Endometrium (tissue), 2 donors: Measurements from ENCODE around the gene BTG4.

Experiments
- FAIRE-seq: peaks from 2 replicates; lab custom pipeline; 2012; peaks lifted over from hg19 to GRCh38; lab: Jason Lieb, UNC
- donor health status: control.
- donor health status: control.

The BTG4 gene

DNA sequence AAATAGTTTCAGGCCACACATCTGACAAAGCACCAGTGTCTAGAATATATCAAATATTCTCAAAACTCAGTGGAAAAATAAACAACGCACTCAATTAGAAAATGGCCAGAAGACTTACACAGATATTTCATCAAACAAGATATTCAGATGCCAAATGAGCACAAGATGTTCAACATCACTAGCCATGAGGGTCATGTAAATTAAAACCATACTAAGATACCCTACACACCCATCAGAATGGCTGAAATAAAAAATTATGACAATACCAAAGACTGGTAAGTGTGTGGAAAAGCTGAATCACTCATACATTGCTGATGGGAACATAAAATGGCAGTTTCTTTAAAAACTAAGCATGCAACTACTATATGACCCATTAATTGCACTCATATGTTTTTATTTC lies 21.7 kb downstream of the BTG4 start:
- no peak for FAIRE-seq

DNA sequence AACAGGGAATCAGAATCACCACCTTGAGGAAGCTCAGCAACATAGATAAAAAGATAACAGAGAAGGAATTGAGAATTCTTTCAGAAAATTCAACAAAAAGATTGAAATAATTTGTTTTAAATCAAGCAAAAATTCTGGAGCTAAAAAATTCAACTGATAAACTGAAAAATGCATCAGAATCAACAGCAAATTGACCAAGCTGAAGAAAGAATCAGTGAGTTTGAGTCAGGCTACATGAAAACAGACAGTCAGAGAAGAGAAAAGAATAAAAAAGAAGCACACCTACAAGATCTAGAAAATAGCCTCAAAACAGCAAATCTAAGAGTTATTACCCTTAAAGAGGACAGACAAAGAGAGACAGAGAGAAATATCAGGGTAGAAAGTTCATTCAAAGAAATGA lies 28.8 kb downstream of the BTG4 start:
- no peak for FAIRE-seq

DNA sequence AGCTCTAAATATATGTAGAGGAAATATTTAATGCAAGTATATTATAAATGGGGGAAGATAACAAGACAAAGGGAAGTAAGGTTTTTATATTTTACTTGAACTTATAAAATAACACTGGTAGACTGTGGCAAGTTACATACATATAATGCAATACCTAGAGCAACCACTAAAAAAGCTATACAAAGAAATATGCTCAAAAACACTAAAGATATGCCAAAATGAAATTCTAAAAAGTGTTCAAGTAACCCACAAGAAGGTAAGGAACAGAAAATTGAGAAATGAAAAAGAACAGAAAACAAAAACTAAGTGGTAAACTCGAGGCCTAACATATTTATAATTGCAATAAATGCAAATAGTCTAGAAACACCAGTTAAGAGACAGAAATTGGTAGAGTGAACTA lies 32.5 kb downstream of the BTG4 start:
- FAIRE-seq, result no peak

DNA sequence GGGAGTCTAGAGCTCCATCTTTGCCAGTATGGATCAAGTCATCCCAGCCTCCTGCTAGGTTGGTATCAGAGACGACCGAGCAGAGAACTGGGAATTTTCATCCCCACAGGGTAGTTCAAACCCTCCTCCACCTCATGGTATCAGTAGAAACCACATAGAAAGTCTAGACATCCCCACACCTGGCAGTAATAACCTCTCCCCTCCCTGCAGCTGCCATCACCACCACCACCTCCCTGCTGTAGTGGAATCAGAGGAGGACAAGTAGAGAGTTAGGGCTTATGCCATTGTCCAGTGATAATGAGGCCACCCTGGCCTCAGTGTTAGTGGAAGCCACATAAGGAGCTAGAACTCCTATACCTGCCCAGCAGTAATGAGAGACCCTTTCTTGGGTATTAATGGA lies 34.3 kb downstream of the BTG4 start:
- FAIRE-seq, result no peak

DNA sequence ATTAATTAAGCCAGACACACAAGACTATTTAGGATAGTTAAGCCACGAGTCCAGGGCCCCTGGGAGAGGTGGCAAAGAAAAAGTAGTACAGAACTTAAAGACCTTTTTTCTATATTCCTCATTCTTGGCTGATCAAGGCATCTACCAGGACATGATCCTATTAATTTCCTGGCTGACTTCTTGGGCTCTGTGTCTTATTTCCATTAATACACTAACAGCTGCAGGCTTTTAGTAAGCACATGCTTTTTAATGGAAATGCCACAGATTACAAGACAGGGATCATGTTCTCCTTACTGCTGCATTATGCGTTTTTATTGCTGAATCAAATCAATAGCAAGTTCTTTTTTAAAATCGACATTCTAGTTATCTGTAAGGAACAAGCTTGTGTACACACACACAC lies 35.2 kb downstream of the BTG4 start:
- no peak for FAIRE-seq

DNA sequence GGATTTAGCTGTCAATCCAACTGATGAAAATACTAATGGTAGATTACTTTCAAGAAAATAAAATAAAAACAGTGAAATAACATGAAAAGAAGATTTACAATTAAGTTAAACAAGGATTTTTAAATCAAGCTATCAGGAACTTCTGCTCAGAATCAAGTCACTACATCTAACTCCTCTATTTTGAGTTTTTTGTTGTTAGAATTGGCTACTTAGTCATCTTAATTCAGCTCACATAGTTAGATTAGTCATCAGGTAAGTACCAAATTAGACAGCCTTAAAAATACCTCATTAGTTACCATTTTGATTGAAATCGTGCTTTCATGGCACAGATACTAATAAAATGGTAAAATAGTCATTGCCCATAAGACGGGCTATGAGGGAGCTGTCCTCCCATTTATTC lies 35.8 kb downstream of the BTG4 start:
- FAIRE-seq, result no peak

DNA sequence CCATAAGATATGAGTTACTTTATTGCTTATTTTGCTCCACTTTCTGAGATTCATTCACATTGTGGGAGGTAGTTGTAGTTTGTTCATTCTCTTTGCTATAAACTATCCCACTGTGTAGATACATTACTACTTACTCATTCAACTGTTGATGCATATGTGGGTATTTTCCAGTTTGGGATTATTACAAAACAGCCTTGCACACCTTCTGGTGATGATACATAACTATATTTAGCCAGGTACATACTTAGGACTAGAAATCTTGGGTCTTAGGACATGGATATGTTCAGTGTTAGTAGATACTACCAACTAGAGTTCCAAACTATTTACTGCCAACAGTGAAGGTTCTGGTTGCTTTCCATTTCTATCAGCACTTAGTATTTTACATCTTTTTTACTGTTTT lies 37.8 kb downstream of the BTG4 start:
- FAIRE-seq, result no peak

DNA sequence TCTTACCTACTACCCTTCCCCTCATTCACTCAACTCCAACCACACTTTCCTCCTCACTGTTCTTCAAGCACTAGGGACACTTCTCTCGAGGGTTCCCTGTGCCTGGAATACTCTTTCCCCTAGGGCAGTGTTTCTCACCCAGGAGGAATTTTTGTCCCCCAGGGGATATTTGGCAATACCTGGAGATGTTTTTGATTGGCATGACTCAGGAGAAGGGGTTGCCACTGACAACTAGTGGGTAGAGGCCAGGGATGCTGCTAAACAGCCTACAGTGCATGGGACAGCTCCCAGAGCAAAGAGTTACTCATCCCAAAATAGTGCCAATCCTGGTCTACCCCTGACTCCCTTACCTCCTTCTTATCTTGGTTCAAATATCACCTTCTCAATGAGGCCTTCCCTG lies 40.0 kb downstream of the BTG4 start:
- FAIRE-seq, result no peak

DNA sequence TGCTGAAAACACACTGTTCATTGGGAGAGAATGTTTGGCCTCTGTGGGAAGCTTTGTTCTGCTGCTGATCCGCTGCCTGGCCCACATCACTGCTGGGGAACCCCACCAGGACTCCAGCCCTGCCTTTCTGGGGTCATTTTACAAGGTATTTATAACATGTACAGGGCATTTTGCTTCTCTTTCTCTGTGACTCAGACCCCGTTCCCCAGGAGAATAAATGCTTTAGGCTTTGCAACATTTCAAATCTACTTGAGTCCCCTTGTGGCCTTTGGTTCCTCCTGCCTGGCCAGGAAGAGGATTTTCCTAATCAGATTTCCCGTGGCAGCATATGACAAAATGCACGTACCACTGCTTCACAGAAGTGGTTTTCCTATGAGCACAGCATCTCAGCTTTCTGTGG lies 43.0 kb downstream of the BTG4 start:
- no peak for FAIRE-seq

DNA sequence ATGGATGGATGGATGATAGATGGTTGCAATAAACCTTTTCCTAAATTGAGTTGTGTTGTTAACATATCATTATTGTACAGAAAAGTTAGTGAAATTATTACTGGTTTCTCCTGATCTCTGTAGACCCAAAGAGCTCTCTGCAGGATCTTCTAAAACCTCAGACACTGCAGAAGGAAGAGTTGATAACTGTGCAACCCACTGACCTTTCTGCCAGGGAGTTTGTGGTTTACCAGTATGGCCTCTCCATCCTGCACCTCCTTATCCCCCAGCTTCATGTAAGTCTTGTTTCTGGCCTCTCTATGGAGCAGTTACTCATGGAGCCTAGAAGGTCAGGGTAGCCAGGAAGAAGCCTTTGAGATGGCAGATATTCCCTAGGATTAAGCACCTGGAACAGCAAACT lies 45.6 kb downstream of the BTG4 start:
- no peak for FAIRE-seq

DNA sequence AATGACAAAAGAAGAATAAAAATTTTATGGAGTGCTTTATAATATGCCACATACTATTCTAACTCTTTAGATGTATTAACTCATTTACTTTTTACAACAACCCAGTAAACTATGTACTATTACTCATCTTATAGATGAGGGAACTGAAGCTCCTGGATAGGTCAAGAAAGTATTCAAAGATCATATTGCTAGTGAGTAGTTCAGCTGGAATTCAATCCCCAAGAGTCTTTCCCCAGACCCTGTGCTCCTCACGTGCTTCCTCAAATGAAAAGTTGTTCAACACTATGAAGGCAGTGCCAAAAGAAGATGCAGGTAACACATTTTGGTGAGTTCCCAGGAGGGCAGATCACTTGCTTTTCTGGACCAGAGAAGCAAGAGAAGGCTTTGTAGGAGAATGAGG lies 46.8 kb downstream of the BTG4 start:
- FAIRE-seq, result no peak

DNA sequence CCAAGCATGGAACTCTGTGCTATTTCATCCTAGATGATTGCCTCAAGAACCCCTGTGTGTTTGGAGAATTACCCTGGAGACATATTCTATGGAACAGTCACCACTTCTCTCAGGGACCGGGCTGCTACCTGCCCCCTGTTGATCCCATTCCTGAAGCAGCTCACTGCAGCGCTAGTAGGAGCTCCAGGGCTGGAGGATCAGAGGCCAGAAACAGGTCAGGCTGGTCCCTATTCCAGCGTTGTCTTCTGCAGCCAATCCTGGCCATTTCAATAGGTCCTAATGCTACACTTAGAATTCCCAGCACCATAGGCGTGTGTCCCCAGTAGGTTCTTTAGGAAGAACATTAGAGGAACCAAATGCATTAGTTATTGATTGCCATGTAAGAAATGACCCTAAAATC lies 48.9 kb downstream of the BTG4 start:
- no peak for FAIRE-seq

DNA sequence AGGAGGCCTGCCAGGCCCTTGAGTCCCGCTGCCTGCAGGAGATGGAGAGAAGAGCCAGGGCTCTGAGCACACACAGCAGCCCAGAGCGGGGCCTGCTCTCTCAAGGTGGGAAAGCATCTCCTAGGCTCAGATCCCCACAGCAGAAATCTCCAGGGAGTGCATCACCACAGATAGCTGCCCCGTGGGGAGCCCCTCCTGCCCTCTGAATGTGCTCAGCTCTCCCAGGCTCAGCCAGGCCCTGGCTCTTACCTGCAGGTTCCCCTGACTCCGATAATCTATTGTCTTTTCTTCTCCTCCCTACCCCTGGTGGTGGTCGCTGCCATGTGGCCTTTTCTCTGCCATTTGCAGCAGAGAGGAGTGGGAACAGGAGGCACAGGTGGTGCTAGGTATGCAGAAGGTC lies 49.9 kb downstream of the BTG4 start:
- FAIRE-seq, result no peak

DNA sequence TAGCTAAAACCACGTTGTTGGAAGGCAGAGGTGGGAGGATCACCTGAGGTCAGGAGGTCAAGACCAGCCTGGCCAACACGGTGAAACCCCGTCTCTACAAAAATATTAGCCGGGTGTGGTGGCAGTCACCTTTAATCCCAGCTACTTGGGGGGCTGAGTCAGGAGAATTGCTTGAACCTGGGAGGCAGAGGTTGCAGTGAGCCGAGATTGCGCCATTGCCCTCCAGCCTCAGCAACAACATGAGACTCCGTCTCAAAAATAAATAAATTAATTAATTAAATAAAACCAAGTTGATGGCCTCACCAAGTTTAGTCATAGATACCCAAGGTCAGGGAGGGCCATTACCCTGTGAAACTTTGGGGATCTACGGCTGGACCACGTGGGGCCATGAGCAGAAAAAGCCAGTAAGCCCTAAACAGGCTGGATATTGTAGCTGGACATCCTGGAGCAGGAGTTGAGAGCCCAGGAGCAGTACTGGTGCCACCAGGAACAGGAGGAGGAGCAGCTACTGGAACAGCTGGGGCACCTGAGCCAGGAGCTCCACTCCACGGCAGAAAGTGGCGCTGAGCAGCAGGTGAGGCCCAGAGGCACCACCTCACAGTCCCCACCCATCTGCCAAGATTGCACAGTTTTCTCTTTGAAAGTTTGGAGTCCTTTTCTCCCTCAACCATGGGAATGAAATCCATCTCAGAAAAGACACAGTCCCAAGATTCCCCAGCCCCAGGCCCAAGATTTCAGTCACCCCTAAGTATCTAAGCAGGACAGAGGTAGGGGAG lies 50.5 kb downstream of the BTG4 start:
- no peak for FAIRE-seq

DNA sequence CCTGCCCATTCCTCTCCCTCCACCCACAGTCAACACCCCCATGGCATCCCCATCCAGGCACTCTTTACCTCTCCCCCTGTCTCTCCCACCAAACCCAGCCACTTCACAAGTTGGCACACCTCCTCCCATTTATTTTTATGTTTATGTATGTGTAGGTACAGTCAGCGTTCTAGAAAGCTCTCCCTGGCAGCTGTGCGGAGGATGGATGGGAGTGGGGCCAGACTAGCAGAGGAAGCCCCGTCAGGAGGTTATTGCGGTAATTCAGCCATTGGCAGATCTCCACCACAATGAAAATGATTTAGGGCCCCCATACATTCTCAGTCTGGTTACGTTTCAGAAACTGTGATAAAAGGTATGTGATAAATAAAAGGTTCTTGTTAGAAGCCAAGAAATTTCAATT lies 51.3 kb downstream of the BTG4 start:
- FAIRE-seq, result no peak

DNA sequence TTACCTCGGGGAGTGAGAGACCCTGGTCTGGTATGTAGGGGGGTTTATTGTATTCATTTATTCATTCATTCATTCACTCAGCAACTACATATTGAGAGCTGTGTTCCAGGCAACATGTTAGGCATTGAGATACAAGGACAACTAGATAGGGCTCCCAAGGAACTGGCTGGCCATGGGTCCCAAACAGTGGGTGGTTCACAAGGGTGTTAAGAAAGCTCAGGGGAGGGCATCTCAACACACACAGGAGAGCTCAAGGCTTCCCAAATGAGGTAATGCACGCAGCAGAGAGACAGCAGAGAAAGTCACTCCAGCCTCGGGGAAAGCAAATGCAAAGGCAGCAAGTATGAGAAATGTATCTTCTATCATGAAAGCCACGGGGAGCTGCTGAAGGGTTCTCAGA lies 51.8 kb downstream of the BTG4 start:
- no peak for FAIRE-seq

DNA sequence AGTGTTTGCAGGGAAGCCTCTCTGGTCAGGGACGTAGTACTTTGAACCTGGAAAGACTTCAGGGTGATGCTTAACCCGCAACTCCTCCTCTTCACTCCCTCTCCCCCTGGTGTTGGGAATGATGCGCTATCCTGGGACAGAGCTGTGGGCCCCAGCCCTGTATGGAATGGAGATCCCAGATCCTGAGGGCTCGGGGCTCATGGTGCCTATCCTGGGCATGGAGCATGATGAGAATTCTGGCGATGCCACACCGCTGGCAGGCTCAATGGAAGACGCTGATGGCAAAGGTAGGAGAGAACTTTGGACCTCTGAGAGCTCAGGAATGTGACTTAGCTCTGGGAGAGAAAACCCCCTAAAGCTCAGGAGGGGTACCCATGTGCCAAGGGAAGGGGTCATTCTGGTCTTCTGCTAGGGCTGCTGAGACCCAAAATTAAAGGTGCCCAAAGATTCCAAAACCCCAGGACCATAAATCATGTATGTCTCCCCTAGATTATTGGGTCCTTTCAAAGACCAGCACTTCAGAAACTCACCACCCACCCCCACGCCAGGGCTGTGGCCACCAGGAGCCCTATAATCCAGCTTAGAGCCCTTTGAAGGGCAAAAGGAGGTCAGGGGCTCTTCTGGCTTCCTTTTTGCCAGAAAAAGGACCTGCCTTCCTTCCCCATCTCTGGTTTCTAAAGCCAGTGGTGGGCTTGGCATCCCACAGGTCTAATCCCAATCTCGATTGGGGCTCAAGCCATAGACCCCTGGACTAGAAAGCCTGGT lies 52.5 kb downstream of the BTG4 start:
- FAIRE-seq, result no peak

DNA sequence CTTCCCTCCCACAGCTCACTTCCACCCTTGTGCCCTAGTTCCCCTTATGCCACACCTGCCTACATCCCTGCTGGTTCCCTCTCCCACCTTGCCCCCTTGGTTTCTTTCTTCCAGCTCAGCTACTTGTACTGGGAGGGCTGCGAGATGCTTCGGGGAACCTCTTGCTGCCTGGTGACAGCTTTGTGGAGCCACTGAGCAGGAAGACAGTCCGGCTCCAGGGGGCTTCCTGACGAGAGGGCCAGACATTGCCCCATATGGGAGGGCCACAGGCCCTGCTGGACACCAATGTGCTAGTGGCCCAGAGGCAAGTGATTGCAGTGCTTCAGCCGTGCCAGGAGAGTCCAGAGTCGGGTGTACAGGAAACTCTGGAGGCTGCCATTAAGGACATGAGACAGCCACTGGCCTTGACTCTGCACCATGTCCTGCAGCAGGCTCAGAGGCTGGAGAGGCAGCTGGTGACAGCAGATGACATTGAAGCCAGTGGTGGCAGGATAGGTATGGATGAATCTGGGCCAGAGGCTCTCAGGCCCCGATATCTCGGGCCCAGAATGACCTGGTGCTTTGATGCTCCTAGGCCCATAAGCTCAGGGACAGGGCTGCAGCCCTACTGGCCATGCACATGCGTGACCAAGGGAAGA lies 54.3 kb downstream of the BTG4 start:
- FAIRE-seq, result no peak

DNA sequence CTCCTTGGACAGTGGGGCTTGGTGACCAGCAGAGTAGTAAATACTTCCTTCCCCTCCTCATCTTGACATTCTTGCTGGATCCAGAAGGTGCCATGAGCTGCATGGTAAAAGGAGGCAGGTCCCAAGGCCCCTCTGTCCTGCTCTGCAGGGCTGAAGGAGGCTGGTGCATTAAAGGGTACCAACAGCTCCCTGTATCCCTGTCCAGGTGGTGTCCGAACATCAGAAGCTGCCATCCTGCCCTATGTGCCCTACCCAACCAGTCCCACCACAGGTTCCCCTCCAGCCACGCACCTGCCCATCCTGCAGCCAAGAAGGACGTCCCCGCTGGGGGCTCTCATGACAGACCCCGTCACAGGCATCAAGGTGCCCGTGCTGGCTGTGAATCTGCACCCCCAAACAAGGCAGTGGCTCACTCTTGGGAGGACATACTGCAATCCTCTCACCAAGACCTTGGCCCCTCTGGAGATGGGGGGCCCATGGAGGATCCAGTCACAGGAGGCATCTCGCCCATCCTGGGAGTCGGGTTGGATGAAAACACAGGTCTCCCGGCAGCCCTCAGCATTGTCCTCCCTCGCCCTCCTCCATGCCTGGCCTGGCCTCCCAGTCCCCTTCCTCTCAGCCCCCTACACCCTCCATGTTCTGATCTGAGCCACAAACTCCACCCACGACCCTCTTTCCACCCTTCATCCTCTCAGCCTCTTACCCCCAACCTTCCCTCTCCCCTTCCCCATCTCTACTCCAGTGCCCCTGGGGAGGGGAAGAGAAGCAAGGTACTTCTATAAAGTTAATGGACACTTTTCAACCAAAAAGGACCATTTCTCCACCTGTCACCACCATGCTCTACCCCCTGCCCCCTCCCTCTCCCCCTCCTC lies 55.1 kb downstream of the BTG4 start:
- no peak for FAIRE-seq

DNA sequence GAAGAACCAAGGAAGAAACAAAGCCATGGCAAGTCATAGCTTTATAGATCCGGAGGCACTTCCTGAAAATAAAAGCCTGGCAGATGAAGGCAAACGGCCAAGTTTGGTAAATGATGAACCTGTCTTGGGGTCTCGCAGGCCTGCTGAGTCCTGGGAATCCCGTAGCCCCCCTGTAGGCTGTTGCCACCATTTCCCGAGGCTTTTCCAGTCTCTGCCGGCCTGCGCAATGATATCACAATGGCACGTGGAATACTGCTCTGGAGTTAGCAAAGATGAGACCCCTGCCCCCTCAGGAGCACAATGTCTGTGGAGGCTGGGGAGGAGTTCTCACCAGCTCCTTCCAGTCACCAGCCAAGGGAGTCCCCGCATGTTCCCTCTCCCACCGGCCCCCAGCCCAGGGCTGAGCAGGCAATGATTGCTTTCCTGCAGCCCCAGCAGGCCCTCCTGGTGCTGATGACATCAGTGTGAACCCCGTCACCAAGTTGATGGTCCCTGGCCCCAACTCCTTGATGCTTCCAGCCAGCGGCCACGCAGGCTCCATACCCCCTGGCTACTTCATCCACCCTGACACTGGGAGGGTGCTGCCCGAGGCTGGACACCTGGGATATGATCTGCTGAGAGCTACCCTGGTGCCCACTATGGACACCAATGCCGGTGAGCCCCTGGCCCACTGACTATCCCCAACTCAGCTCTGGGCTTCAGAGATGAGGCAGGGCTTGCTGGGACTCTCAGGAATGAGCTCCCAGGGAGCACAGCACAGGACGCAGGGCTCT lies 55.9 kb downstream of the BTG4 start:
- FAIRE-seq, result no peak

DNA sequence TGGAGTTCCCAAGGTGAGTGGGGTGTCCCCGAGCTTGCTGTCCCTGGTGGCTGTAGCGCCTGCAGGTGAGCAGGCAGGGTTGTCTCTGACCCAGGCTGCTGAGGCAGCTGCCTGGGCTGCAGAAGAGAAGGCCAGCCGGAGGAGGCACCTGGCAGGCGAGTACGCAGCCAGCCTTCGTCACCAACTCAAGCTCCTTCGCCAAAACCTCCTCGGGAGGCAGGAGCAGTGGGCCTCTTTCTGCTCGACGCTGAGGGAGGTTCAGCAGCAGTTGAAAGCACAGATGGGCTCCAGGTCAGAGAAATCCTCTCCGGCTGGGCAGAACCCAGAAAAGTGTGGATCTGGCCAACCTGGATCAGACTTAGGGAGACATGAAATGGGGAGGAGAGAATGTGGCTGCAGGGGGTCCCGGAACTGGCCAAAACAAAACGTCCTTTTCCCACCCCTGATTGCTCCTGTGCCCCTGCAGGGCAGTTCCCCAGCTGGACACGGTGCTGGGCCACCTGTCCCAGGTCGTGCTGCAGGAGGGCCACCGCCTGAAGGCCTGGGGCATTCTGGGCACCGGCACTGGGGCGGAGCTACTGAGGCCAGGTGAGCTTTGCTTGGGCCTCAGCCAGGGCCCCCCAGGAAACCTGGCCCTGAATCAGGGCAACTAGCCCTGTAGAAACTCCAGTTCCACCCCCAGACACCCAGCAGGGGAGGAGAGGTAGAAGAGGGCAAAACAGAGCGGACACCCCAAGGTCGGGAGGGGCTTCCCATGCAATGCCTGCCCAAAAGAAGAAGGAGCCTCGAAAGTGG lies 56.7 kb downstream of the BTG4 start:
- FAIRE-seq, result no peak
